Stimulated activated CD4-positive, alpha-beta T cell treated with anti-CD3 and anti-CD28 coated beads, Interleukin-1b, Interleukin-23, amount 100 ng/mL, for 48 hours (primary cell): ENCODE results near the gene MLYCD.

ENCODE experiments used
- DNase-seq: peaks from one replicate; pipeline ENCODE4 v3.0.0-alpha.2; 2020

The MLYCD gene

DNA sequence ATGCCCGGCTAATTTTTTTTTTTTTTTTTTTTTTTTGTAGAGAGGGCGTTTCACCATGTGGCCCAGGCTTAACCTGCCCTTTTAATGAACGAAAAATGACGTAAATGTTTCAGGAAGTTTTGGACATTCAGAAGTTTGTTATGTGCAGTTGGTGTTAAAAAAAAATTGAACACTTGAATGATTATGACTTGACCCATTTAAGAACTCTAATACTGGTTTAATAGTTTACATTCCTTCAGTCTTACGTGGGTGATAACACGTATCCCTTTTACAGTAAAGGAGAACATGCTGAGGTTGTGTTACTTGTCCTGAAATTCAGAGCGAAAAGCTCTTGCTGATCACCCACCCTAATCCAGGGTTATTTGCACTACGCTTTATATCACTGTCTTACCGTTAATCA lies 1.7 kb downstream of the MLYCD start:
- no peak for DNase-seq

DNA sequence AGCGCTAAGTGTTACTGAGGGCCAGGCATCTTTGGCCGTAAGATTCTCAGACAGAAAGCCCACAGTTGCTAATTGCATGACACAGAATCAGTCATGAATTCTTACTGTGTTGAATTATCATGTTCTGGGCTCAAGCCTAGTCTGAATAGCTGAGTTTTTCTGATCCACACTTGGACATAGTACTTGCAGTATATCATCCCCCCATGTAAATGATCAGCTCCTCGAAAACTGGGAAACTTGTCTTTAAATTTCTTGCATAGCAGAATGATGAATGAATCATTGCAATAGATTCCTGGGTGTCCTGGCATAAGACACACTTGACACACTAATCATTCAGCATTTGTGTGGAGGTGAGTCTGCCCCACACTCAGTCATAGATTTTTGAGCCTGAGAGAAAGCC lies 2.2 kb downstream of the MLYCD start:
- DNase-seq: no peak

DNA sequence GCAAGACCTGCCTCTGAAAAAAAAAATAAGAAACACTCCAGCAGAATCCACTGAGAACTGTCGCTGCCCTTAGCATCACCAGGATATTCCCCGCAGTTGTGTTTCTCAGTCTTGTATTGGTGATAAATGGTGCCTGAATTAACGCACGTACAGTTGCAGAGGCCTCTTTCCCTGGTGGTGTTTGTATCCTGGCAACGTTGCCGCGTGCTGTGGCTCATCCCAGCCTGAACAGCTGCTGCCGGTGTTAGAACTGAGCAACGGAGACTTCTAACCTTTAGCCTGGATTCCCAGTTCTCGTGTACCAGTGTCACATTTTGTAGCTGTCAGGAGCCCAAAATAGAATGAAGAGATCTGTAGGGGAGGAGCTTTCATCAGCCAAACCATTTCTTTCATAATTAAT lies 4.8 kb downstream of the MLYCD start:
- no peak for DNase-seq

- no peak for DNase-seq
Measured at GRCh38 chr16:83906683-83907082, 7.8 kb downstream of the MLYCD start.

DNA sequence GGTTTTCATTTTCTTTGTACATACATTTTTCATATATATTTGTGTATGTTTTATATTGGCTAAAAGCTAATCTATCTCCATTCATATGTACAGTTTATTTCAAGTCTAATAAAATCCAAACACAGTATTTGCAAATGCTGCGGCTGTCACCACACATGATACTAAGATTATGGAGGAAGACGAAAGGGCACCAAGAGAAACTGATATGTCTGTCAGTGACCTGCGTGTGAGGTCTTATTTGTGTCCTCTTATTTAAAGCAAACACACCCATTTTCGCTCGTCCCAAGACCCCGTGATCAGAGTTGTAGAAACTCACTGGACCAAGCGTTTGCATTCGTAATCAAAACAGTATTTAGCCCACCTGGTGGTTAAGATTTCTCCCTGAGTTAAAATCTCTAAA lies 8.2 kb downstream of the MLYCD start:
- no peak for DNase-seq

DNA sequence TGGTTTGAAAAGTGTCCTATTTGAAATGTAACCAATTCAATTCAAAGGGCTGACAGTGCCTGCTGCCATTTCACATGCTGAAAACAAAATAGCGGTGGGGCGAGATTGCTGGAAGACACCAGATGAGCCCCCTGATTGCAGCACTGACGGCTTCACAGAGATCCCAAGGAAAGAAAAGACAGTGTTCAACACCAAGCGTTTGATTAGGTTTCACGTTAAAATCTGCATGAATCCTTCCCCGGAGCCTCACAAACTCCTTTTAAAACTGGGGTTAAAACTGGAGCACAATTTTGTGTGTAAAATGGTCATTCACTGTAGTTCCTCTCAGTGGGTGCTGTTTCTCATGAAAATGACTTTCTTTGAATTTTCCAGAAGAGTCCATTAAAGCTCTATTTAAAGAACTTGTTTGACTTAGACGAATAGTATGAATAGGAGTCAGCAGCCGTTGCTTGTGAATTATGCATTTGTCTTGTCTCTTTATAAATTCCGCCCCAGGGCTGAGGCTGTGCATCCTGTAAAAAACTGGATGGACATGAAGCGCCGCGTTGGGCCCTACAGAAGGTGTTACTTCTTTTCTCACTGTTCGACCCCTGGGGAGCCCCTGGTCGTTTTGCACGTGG lies 8.8 kb downstream of the MLYCD start:
- DNase-seq: no peak

- no peak for DNase-seq
Measured at GRCh38 chr16:83908798-83909197, 9.9 kb downstream of the MLYCD start.

DNA sequence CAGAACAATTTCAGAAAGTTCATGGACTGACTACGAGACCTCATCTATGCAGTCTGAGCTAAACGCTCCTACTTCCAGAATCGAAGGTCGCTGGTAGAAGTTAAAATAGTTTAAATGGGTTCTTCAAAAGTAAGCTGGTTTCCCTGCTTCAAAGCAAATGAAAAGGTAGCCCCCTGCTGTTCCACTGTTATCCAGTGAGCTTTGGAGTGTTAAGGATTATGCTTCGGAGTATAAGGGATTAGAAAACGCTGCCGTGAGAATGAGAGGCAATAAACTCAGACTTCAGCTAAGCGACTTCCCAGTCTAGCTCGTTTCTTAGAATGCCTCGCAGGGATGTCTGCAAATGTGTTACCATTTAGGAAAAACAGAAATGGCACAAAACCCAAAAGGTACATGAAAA lies 12.4 kb downstream of the MLYCD start:
- no peak for DNase-seq

- no peak for DNase-seq
Measured at GRCh38 chr16:83912519-83913244, 13.8 kb downstream of the MLYCD start.

DNA sequence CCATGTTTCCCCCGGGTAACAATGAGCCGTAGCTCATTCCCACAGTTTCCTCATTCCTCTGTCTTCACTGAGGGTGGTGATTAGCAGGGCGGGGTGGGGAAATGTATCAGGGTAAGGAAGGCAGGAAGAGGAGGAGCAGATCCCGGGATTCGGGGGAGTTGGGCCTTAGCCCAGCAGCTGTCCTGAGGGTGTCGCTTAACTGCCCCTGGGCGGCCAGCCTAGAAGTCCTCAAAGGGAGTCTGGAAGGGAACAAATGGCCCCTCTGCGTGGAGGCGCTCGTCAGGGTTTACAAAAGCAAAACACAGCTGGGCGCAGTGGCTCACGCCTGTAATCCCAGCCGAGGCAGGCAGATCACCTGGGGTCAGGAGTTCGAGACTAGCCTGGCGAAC lies 14.3 kb downstream of the MLYCD start:
- no peak for DNase-seq

- no peak for DNase-seq
Measured at GRCh38 chr16:83914091-83914710, 15.3 kb downstream of the MLYCD start.

DNA sequence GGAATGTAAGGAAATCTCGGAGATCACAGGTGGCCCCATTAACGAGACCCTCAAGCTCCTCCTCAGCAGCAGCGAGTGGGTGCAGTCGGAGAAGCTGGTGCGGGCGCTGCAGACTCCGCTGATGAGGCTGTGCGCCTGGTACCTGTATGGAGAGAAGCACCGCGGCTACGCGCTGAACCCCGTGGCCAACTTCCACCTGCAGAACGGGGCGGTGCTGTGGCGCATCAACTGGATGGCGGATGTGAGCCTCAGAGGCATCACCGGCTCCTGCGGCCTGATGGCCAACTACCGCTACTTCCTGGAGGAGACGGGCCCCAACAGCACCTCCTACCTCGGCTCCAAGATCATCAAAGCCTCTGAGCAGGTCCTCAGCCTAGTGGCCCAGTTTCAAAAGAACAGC lies 16.2 kb downstream of the MLYCD start:
- DNase-seq: no peak

- DNase-seq: no peak
Measured at GRCh38 chr16:83915491-83915890, 16.6 kb downstream of the MLYCD start.

DNA sequence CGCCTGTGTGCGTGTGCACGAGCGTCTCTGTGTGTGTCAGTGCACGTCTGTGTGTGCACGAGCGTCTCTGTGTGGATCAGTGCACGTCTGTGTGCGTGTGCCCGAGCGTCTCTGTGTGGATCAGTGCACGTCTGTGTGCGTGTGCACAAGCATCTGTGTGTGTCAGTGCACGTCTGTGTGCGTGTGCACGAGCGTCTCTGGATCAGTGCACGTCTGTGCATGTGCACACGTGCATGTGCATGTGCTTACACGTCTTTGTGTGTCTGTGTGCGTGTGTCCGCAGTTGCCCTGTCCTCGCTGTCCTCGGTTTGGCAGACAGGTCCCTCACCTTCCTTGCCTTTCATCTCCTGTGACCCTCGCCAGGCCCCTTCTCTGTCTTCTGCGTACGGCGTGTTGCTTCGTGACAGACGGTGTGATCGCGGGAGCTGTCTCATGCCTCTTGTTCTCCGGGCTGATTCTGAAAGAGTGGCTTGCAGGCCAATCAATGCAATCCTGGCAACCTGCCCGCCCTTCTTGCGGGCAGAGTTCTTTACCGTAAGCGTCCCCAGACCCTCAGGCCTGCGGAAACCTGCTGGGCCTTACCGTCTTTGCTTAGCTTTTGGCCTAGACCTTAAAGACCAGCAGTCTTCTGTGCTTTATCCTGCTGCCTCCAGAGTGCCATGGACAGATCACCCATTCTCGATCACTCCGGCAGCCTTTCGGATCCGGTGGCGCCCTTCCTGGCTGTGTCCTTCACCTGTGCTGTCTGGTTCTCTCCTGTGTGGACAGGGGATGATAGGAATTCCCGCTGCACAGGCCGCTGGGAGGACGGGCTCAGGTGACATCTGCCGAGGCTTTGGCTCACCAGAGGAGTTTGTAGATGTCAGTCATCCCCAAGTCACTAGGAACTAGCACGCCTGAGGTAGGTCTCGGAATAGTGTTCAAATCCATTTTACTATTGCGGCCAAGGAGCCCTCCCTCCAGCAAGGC lies 18.5 kb downstream of the MLYCD start:
- no peak for DNase-seq

DNA sequence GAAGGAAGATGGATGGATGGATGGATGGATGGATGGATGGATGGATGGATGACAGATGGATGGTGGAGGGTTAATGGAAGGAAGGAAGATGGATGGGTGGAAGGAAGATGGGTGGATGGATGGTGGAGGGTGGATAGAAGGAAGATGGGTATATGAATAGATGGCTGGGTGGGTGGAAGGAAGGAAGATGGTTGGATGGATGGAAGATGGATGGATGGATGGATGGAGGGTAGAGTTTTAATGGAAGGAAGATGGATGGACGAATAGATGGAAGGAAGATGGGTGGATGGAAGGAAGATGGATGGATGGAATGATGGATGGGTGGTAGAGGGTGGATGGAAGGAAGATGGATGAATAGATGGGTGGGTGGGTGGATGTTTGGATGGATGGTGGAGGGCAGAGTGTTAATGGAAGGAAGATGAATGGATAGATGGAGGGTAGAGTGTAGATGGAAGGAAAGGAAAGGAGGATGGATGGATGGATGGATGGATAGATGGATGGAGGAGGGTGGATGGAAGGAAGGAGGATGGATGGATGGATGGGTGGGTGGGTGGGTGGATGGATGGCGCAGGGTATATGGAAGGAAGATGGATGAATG lies 22.1 kb downstream of the MLYCD start:
- no peak for DNase-seq

- DNase-seq: no peak
Measured at GRCh38 chr16:83923581-83924365, 24.9 kb downstream of the MLYCD start.

DNA sequence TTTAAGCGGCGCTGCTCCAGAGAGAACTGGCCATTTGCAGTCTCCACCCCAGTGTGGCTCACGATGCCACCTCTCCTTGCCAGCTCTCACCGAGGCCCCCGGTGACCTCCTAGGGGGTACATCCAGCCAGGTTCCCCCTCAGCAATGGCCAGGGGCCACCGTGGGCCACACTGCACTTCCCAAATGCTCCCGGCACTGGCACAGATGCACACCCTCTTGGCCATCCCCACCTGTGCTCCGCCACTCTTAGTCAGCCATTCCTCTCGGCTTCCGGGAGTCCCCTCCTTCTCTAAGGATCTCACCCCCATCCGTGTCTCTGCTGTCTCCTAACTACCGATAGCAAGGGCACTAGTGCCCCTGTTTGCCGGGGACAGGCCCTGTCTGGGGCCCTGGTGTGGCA lies 25.8 kb downstream of the MLYCD start:
- DNase-seq: no peak

DNA sequence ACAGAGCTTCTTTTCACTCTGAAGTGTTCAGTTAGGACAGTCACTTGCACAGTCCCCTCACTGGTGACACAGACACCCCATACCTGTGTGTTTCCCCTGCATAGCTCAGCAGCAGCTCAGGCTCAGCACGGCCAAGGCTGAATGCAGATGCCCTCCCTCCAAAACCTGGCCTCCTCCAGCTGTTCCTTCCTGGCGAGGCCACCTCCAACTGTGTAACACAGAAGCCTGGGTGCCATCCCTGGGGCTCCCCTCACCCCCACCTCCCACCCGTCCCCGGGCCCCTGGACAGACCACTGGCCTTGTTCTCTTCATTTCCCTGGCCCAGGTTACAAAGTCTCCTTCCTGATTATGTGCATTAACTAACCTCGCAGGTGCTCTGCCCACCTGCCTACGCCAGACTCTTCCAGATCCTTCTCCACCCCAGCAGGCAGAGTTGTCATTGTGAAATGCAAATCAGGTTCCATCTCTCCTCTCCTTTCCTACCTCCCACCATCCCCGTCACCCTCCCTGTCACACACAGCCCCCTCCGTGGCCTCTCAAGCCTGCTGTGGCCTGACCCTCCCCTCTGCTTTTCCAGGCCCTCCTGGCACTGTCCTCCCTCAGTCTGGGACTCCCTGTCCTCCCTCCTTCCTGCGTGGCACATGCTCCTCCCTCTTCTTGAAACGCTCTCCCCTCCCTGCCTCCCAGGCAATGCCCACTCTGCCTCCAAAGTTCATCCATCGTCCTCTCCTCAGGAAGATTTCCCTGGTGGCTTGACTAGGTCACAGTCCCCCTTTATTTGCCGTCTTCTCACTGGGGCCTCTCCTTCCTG lies 26.4 kb downstream of the MLYCD start:
- DNase-seq: no peak

DNA sequence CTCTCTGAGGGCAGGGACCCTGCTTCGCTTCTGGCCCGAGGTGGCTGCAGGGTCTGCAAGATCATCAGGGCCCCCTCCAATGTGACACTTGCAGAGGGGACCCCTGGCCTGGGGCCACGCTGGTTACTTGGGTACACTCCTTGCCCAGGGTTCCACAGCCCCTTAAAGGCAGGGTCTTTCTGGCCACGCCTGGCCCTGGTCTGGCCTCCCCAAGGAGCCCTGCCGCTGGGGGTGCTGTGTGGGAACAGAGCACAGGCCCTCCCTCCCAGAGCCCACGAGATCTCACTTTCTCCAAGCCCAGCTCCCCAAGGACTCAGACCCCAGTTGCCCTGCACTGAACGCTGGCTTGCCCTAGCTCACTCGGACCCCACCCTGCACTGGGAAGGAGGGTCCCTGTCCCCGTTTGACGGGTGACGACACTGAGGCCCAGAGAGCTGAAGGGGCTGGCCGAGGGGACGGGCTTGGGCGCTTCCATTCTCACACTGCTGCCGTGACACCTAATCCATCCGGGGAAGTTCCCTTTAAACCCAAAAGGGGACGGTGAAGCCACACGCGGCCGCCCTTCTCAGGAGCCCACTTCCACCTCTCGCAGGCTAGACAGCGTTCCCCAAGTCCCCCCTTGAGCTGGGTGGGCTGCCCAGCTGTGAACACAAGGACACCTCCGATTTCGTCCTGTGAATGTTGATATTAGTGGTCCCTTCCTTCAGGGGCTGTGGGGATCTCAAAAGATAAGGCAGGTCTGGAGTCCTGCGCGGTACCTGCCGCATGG lies 27.2 kb downstream of the MLYCD start:
- DNase-seq: no peak

GRCh38 chr16:83926726-83927397 lies 27.9 kb downstream of the MLYCD start:
- peak; percentile 58 for DNase-seq
